ENCODE data around the gene ATP6V0D1.

Gene ATP6V0D1

DNA sequence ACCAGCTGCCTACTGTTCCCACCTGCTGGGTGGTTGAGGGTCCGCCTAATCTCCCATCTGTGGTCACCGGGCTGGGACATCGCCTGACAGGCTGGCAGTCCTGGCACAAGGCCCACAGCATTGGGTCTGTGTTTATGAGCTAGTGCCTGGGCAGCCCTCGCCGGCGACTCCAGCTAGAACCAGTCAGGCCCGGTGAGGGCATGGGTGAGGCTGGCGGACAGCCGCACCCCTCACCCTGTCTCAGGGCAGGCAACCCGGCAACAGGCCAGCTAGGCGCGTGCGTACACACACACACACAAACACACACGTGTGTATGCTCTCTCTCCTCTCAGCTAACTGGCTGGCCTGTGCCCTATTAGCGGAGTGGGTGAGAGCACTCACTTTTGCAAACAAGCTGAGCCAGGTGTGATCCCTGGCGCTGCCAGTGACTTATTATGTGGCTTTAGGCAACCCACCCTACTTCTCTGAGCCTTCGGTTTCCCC, 39.6 kb downstream of the ATP6V0D1 start:
- TF ChIP-seq, protein P1, sequence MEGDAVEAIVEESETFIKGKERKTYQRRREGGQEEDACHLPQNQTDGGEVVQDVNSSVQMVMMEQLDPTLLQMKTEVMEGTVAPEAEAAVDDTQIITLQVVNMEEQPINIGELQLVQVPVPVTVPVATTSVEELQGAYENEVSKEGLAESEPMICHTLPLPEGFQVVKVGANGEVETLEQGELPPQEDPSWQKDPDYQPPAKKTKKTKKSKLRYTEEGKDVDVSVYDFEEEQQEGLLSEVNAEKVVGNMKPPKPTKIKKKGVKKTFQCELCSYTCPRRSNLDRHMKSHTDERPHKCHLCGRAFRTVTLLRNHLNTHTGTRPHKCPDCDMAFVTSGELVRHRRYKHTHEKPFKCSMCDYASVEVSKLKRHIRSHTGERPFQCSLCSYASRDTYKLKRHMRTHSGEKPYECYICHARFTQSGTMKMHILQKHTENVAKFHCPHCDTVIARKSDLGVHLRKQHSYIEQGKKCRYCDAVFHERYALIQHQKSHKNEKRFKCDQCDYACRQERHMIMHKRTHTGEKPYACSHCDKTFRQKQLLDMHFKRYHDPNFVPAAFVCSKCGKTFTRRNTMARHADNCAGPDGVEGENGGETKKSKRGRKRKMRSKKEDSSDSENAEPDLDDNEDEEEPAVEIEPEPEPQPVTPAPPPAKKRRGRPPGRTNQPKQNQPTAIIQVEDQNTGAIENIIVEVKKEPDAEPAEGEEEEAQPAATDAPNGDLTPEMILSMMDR (conservative IDR thresholded peaks at IDR 0.05; ENCODE audit: control insufficient read depth, insufficient read depth, low read depth, low read length), result no peak
- no peak overlapping the region for H3K4me3 ChIP-seq (ENCODE audit: control insufficient read depth, low read depth, low read length)
- no peak for DNase-seq (ENCODE audit: low read depth)

DNA sequence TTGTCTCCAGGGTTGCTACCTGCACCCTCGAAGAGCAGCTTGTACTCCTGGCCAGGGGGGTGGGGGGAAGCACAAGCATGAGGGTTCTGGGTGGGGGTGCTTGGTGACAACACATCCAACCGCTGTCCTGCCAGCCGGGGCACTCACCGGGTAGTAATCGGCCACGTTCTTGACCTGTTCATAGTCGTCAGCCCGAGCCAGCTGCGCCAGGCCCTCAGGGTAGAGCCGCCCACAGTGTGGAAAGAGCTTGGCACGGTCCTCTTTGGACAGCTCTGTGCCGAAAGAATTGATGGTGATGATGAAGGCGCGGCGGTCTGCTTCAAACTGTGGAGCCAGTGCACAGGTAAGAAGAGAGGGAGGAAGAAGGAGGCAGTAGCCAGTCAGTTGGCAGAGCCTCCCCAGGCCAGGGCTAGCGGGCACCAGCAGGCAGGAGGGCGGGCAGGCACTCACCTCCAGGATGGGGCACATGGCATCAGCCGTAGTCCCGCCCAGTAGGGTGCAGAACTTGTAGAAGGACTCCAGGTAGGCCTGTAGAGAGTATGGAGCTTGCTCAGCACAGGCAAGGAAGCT, 42.0 kb downstream of the ATP6V0D1 start:
- TF ChIP-seq, protein P1 (conservative IDR thresholded peaks at IDR 0.05; ENCODE audit: control insufficient read depth, insufficient read depth, low read depth, low read length), result no peak
- DNase-seq (ENCODE audit: low read depth), result no peak
- H3K4me3 ChIP-seq (ENCODE audit: control insufficient read depth, low read depth, low read length), result no peak overlapping the region

- no peak overlapping the region for H3K4me3 ChIP-seq (ENCODE audit: control insufficient read depth, low read depth, low read length)
- DNase-seq (ENCODE audit: low read depth), result no peak
- TF ChIP-seq, protein P1 (conservative IDR thresholded peaks at IDR 0.05; ENCODE audit: control insufficient read depth, insufficient read depth, low read depth, low read length), result no peak
Measured at GRCh38 chr16:67438098-67438791, 42.7 kb downstream of the ATP6V0D1 start.

- H3K4me3 ChIP-seq (ENCODE audit: control insufficient read depth, low read depth, low read length), result no peak overlapping the region
- no peak for DNase-seq (ENCODE audit: low read depth)
- TF ChIP-seq, protein P1 (conservative IDR thresholded peaks at IDR 0.05; ENCODE audit: control insufficient read depth, insufficient read depth, low read depth, low read length), result no peak
Measured at GRCh38 chr16:67437513-67437912, 43.4 kb downstream of the ATP6V0D1 start.

GRCh38 chr16:67436640-67437193, 44.2 kb downstream of the ATP6V0D1 start:
- H3K4me3 ChIP-seq (ENCODE audit: control insufficient read depth, low read depth, low read length), result no peak overlapping the region
- DNase-seq (ENCODE audit: low read depth), result no peak
- TF ChIP-seq, protein P1 (conservative IDR thresholded peaks at IDR 0.05; ENCODE audit: control insufficient read depth, insufficient read depth, low read depth, low read length), result no peak

- H3K4me3 ChIP-seq (ENCODE audit: control insufficient read depth, low read depth, low read length), result no peak overlapping the region
- TF ChIP-seq, protein P1 (conservative IDR thresholded peaks at IDR 0.05; ENCODE audit: control insufficient read depth, insufficient read depth, low read depth, low read length), result no peak
Measured at GRCh38 chr16:67435758-67436164, 45.2 kb downstream of the ATP6V0D1 start.

More at GRCh38 chr16:67435758-67436164, 45.2 kb downstream of the ATP6V0D1 start:
- no peak for DNase-seq (ENCODE audit: low read depth)
